Hepatocyte (in vitro differentiated cells): ENCODE data around the gene SIRT5.

Source experiments
- CTCF ChIP-seq: fragments of 200-600 bp; sonication (generic); IDR thresholded peaks from 2 replicates; pipeline ENCODE4 v1.5.1; 2016; ENCODE audit warnings: antibody characterized with exemption, mild to moderate bottlenecking; ENCODE audit not compliant: poor library complexity
- EZH2 ChIP-seq: fragments of 200-600 bp; sonication (generic); IDR thresholded peaks from 2 replicates; pipeline ENCODE4 v1.6.1; 2016; ENCODE audit warnings: antibody characterized with exemption, mild to moderate bottlenecking, borderline replicate concordance
- EZH2phosphoT487 ChIP-seq: fragments of 200-600 bp; sonication (generic); IDR thresholded peaks from one replicate; pipeline ENCODE4 v1.6.1; 2018; ENCODE audit warnings: antibody characterized with exemption, mild to moderate bottlenecking, low read depth, moderate library complexity; ENCODE audit not compliant: unreplicated experiment, severe bottlenecking

GRCh38 chr6:13635948-13636658 lies 61.7 kb downstream of the SIRT5 start:
- TF ChIP-seq CTCF, result no peak
- TF ChIP-seq EZH2, result no peak
- TF ChIP-seq EZH2phosphoT487, result no peak
